HCT116 (cell line): ENCODE measurements around the gene ADAMTS19.

Source experiments
- POLR2AphosphoS5 ChIP-seq: IDR thresholded peaks from 2 replicates; pipeline ENCODE4 v1.6.1; 2011; ENCODE audit warnings: mild to moderate bottlenecking, low read depth, low read length, moderate library complexity
- SP1 ChIP-seq: IDR thresholded peaks from 2 replicates; pipeline ENCODE4 v1.6.1; 2012; ENCODE audit warnings: low read depth
- TF ChIP-seq, protein P1 (sequence below), 3 experiments: fragments of 200-600 bp in 1 of 3; sonication (generic) in 1 of 3; IDR thresholded peaks in 2 of 3; conservative IDR thresholded peaks in 1 of 3; 2 replicates each; pipeline ENCODE4 v1.5.1; 2012 to 2017; ENCODE audit warnings: low read depth in 2 of 3, low read length in 2 of 3, antibody characterized with exemption in 1 of 3, borderline replicate concordance in 1 of 3, control low read depth in 1 of 3, mild to moderate bottlenecking in 1 of 3, mixed read lengths in 1 of 3, mixed run types in 1 of 3, moderate library complexity in 1 of 3; ENCODE audit not compliant: insufficient read depth in 1 of 3
- TF ChIP-seq, protein P2 (sequence below): IDR thresholded peaks from 2 replicates; pipeline ENCODE4 v1.6.1; 2011; ENCODE audit warnings: mild to moderate bottlenecking, low read length, moderate library complexity; ENCODE audit not compliant: insufficient replicate concordance; ENCODE audit errors: extremely low read depth

DNA sequence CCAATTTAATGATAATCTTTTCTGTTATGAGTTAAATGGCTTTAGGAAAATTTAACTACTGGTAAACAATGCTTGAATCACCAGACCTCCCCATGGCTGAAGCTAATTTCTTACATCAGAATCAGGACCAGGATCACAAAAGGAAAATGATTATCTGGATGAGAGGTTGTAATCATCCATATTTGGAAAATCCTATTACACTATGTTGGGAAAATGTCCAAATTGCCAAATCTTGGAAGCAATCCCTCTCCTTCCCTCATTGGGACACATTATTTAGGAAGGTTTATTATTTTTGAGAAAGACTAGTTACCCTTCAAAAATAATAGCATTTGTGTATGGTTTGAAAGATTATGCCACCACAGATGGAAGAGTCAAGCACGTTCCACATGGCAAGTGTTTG is 157.1 kb downstream of the ADAMTS19 start:
- TF ChIP-seq, protein P1, sequence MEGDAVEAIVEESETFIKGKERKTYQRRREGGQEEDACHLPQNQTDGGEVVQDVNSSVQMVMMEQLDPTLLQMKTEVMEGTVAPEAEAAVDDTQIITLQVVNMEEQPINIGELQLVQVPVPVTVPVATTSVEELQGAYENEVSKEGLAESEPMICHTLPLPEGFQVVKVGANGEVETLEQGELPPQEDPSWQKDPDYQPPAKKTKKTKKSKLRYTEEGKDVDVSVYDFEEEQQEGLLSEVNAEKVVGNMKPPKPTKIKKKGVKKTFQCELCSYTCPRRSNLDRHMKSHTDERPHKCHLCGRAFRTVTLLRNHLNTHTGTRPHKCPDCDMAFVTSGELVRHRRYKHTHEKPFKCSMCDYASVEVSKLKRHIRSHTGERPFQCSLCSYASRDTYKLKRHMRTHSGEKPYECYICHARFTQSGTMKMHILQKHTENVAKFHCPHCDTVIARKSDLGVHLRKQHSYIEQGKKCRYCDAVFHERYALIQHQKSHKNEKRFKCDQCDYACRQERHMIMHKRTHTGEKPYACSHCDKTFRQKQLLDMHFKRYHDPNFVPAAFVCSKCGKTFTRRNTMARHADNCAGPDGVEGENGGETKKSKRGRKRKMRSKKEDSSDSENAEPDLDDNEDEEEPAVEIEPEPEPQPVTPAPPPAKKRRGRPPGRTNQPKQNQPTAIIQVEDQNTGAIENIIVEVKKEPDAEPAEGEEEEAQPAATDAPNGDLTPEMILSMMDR (IDR thresholded peaks at IDR 0.05 in 2 of 3, conservative IDR thresholded peaks at IDR 0.05 in 1 of 3; ENCODE audit: borderline replicate concordance in 1 of 3, insufficient read depth in 1 of 3, low read depth in 2 of 3, low read length in 2 of 3) = no peak
- TF ChIP-seq SP1 = no peak
- TF ChIP-seq POLR2AphosphoS5 = no peak
- TF ChIP-seq, protein P2, sequence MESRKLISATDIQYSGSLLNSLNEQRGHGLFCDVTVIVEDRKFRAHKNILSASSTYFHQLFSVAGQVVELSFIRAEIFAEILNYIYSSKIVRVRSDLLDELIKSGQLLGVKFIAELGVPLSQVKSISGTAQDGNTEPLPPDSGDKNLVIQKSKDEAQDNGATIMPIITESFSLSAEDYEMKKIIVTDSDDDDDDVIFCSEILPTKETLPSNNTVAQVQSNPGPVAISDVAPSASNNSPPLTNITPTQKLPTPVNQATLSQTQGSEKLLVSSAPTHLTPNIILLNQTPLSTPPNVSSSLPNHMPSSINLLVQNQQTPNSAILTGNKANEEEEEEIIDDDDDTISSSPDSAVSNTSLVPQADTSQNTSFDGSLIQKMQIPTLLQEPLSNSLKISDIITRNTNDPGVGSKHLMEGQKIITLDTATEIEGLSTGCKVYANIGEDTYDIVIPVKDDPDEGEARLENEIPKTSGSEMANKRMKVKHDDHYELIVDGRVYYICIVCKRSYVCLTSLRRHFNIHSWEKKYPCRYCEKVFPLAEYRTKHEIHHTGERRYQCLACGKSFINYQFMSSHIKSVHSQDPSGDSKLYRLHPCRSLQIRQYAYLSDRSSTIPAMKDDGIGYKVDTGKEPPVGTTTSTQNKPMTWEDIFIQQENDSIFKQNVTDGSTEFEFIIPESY = no peak
